Measurements from ENCODE around the gene LRFN3. TPM values are rescaled to one million over a fixed set of nuclear protein-coding genes. Genes with fewer than 3 reads are reported as not detected.
A peak's percentile ranks its signal among the peaks of the same experiment; 100 is the strongest.

LRFN3 gene
- total RNA-seq, 1 experiment from 2014 or later: 10.2 TPM

DNA sequence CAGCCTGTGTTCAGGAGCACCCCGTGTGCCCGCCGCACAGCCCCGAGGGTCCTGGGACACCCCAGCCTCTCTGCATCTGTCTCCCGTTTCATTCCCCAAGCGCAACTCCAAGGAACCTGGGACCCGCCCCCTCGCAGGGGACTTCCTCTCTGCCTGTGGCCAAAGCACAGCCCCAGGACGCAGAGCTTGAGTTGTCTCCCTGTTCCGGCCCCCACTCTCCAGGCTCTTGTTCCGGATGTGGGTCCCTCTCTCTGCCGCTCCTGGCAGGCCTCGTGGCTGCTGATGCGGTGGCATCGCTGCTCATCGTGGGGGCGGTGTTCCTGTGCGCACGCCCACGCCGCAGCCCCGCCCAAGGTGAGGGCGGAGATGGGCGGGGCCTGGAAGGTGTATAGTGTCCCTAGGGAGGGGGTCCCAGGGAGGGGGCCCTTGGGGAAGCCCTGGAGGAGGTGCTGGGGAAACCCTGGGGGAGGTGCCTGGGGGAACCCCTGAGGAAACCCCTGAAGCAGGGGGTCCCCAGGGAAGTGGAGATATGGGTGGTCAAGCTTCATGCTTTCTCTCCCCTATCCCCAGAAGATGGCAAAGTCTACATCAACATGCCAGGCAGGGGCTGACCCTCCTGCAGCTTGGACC, 32.5 kb upstream of the LRFN3 start:
- H3K4me1 Mint-ChIP-seq (ENCODE audit: low read depth, unreplicated experiment): peaks cover 7% of the 10 kb centered on the region
- no TSS peak for BruUV-seq (replicated peaks)
- Histone ChIP-seq H3K36me3 (ENCODE audit: control insufficient read depth, insufficient read depth, low read length) (no peaks in the 10 kb centered on the region), H3K27me3 (replicated peaks; ENCODE audit: control insufficient read depth, insufficient read depth, low read length) (no peaks in the 10 kb centered on the region), H3K9me3 (no peaks in the 10 kb centered on the region), H3K4me1 (0 out of 2 replicates have a peak, but pooled peaks cover 7% of the 10 kb centered on the region), H3K4me3 (ENCODE audit: low read depth, low read length) (peak overlapping the region; percentile 36)
- H3K4me3 Mint-ChIP-seq (ENCODE audit: unreplicated experiment): peak overlapping the region; percentile 80
- intact Hi-C loops (cut with micrococcal nuclease; ENCODE audit: unreplicated experiment): no loop called here
- H3K27me3 Mint-ChIP-seq (ENCODE audit: insufficient read depth, unreplicated experiment): peaks cover 5% of the 10 kb centered on the region
- TF ChIP-seq, protein P1, sequence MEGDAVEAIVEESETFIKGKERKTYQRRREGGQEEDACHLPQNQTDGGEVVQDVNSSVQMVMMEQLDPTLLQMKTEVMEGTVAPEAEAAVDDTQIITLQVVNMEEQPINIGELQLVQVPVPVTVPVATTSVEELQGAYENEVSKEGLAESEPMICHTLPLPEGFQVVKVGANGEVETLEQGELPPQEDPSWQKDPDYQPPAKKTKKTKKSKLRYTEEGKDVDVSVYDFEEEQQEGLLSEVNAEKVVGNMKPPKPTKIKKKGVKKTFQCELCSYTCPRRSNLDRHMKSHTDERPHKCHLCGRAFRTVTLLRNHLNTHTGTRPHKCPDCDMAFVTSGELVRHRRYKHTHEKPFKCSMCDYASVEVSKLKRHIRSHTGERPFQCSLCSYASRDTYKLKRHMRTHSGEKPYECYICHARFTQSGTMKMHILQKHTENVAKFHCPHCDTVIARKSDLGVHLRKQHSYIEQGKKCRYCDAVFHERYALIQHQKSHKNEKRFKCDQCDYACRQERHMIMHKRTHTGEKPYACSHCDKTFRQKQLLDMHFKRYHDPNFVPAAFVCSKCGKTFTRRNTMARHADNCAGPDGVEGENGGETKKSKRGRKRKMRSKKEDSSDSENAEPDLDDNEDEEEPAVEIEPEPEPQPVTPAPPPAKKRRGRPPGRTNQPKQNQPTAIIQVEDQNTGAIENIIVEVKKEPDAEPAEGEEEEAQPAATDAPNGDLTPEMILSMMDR (IDR thresholded peaks at IDR 0.05; ENCODE audit: insufficient read depth in 1 of 2, low read depth in 1 of 2, low read length in 1 of 2, severe bottlenecking in 1 of 2, unreplicated experiment in 1 of 2): no peak
- ChIA-PET POLR2A (no interaction called here), CTCF (no interaction called here)
- no peaks in the 10 kb centered on the region for H3K9me3 Mint-ChIP-seq (ENCODE audit: unreplicated experiment)
- peaks cover 6% of the 10 kb centered on the region for H3K36me3 Mint-ChIP-seq (ENCODE audit: insufficient read depth, unreplicated experiment)
- peak; percentile 57 to 72 for DNase-seq
- peak overlapping the region; percentile 58 for H3K27ac Mint-ChIP-seq (ENCODE audit: unreplicated experiment)

DNA sequence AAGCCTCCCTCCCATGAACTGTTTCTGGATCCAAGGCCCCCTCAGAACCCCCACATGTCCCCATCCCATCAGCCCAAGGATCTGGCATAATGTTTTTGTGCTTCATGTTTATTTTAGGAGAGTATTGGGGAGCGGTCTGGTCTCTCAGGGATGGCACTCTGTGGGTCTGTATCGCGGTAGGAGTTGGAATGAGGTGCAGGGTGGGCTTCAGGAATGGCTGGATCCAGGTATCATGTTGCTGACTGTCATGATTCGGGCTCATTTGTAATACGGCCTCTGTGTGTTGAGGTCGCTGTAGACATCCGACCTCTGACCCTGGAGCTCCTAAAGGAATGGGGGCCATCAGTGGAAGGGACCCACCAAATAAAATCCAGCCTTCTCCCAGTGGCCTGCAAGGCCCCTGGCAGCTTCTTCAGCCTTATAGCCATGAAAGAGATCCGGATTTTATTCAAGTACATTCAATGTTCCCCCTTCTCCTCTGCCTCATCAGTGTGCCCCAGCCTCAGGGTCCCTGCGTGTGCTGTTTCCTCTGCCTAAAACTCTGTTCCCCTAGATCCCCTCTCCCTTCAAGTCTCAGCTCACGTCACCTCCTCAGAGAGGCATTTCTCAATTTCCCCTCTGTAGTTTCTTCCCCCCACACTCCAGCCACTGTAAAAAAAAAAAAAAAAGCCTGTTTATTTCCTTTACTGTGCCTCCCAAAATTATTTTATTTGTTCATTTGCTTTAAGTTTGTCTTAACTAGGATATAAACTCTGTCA, 31.7 kb upstream of the LRFN3 start:
- H3K27me3 ChIP-seq (replicated peaks; ENCODE audit: control insufficient read depth, insufficient read depth, low read length): no peaks in the 10 kb centered on the region
- intact Hi-C loops (cut with micrococcal nuclease; ENCODE audit: unreplicated experiment): no loop called here
- BruUV-seq (replicated peaks): no TSS peak
- no peak for DNase-seq
- H3K36me3 ChIP-seq (ENCODE audit: control insufficient read depth, insufficient read depth, low read length): no peaks in the 10 kb centered on the region
- H3K4me3 ChIP-seq (ENCODE audit: low read depth, low read length): no peak overlapping the region
- no peaks in the 10 kb centered on the region for H3K9me3 Mint-ChIP-seq (ENCODE audit: unreplicated experiment)
- TF ChIP-seq, protein P1 (IDR thresholded peaks at IDR 0.05; ENCODE audit: insufficient read depth in 1 of 2, low read depth in 1 of 2, low read length in 1 of 2, severe bottlenecking in 1 of 2, unreplicated experiment in 1 of 2): no peak
- peaks cover 6% of the 10 kb centered on the region for H3K36me3 Mint-ChIP-seq (ENCODE audit: insufficient read depth, unreplicated experiment)
- no peaks in the 10 kb centered on the region for H3K9me3 ChIP-seq
- peaks cover 5% of the 10 kb centered on the region for H3K27me3 Mint-ChIP-seq (ENCODE audit: insufficient read depth, unreplicated experiment)
- H3K27ac Mint-ChIP-seq (ENCODE audit: unreplicated experiment): no peak overlapping the region
- CTCF ChIA-PET: no interaction called here
- POLR2A ChIA-PET: no interaction called here
- peak overlapping the region; percentile 12 for H3K4me3 Mint-ChIP-seq (ENCODE audit: unreplicated experiment)
- peaks cover 7% of the 10 kb centered on the region for H3K4me1 Mint-ChIP-seq (ENCODE audit: low read depth, unreplicated experiment)
- 0 out of 2 replicates have a peak, but pooled peaks cover 7% of the 10 kb centered on the region for H3K4me1 ChIP-seq

- BruUV-seq (replicated peaks): no TSS peak
- Histone ChIP-seq H3K9me3 (no peaks in the 10 kb centered on the region), H3K27me3 (replicated peaks; ENCODE audit: control insufficient read depth, insufficient read depth, low read length) (no peaks in the 10 kb centered on the region), H3K4me1 (0 out of 2 replicates have a peak, but pooled peaks cover 7% of the 10 kb centered on the region), H3K36me3 (ENCODE audit: control insufficient read depth, insufficient read depth, low read length) (no peaks in the 10 kb centered on the region), H3K4me3 (ENCODE audit: low read depth, low read length) (no peak overlapping the region)
- TF ChIP-seq, protein P1 (IDR thresholded peaks at IDR 0.05; ENCODE audit: insufficient read depth in 1 of 2, low read depth in 1 of 2, low read length in 1 of 2, severe bottlenecking in 1 of 2, unreplicated experiment in 1 of 2): no peak
- Mint-ChIP-seq H3K4me1 (ENCODE audit: low read depth, unreplicated experiment) (peaks cover 7% of the 10 kb centered on the region), H3K36me3 (ENCODE audit: insufficient read depth, unreplicated experiment) (peaks cover 6% of the 10 kb centered on the region), H3K27ac (ENCODE audit: unreplicated experiment) (no peak overlapping the region), H3K27me3 (ENCODE audit: insufficient read depth, unreplicated experiment) (peaks cover 5% of the 10 kb centered on the region), H3K4me3 (ENCODE audit: unreplicated experiment) (peak overlapping the region; percentile 12), H3K9me3 (ENCODE audit: unreplicated experiment) (no peaks in the 10 kb centered on the region)
- ChIA-PET CTCF (no interaction called here), POLR2A (no interaction called here)
- no peak for DNase-seq
- intact Hi-C loops (cut with micrococcal nuclease; ENCODE audit: unreplicated experiment): no loop called here
Observed at GRCh38 chr19:35905178-35905727, 30.9 kb upstream of the LRFN3 start.
